Stimulated activated memory B cell treated with anti-CD40 and anti-IgM and Interleukin-4, amounts not matched to agents 10 μg/mL and 1 μg/mL and 100 μg/mL, for 72 hours (primary cell): Measurements from ENCODE around the gene URB1.
"Not testable (repeated sequence)": the region's sequence is repeated elsewhere in the genome, so short reads cannot be mapped to it uniquely, and the experiment has no call there.

Experiments used
- ATAC-seq: fragments of 150-1000 bp; cut with Tn5 transposase; 2 replicates; pipeline ENCODE4 v1.10.0; 2021
- H3K27ac Mint-ChIP-seq: one replicate; pipeline ENCODE4 v1.8.0; 2022; ENCODE audit warnings: mild to moderate bottlenecking, mixed read lengths
- H3K27me3 Mint-ChIP-seq: one replicate; pipeline ENCODE4 v1.8.0; 2022; ENCODE audit warnings: mixed read lengths
- H3K36me3 Mint-ChIP-seq: one replicate; pipeline ENCODE4 v1.8.0; 2022; ENCODE audit warnings: mixed read lengths
- H3K4me1 Mint-ChIP-seq: one replicate; pipeline ENCODE4 v1.8.0; 2022; ENCODE audit warnings: mixed read lengths
- H3K4me3 Mint-ChIP-seq: one replicate; pipeline ENCODE4 v1.8.0; 2022; ENCODE audit warnings: mild to moderate bottlenecking, moderate library complexity, mixed read lengths
- H3K9me3 Mint-ChIP-seq: one replicate; pipeline ENCODE4 v1.8.0; 2022; ENCODE audit warnings: mixed read lengths

Gene URB1

GRCh38 chr21:32368961-32369360, 23.9 kb downstream of the URB1 start:
- H3K36me3 Mint-ChIP-seq: peaks cover 80% of the 10 kb centered on the region
- not testable (repeated sequence) for H3K4me3 Mint-ChIP-seq, H3K27me3 Mint-ChIP-seq

GRCh38 chr21:32368386-32368785, 24.4 kb downstream of the URB1 start:
- Mint-ChIP-seq H3K9me3 (no peaks in the 10 kb centered on the region), H3K27me3 (no peaks in the 10 kb centered on the region), H3K36me3 (peaks cover 86% of the 10 kb centered on the region), H3K4me1 (no peaks in the 10 kb centered on the region), H3K4me3 (no peak overlapping the region), H3K27ac (no peak overlapping the region)
- no peak for ATAC-seq

More at GRCh38 chr21:32368961-32369360, 23.9 kb downstream of the URB1 start:
- ATAC-seq, H3K27ac Mint-ChIP-seq, H3K4me1 Mint-ChIP-seq, H3K9me3 Mint-ChIP-seq: not testable (repeated sequence)

GRCh38 chr21:32367158-32367557, 25.7 kb downstream of the URB1 start:
- Mint-ChIP-seq H3K36me3 (peaks cover 83% of the 10 kb centered on the region), H3K27ac (no peak overlapping the region), H3K9me3 (no peaks in the 10 kb centered on the region), H3K4me1 (no peaks in the 10 kb centered on the region), H3K27me3 (no peaks in the 10 kb centered on the region), H3K4me3 (no peak overlapping the region)
- ATAC-seq: no peak

GRCh38 chr21:32366191-32366590, 26.6 kb downstream of the URB1 start:
- Mint-ChIP-seq H3K27me3 (no peaks in the 10 kb centered on the region), H3K27ac (no peak overlapping the region), H3K9me3 (no peaks in the 10 kb centered on the region), H3K4me1 (no peaks in the 10 kb centered on the region), H3K36me3 (peaks cover 83% of the 10 kb centered on the region), H3K4me3 (no peak overlapping the region)
- no peak for ATAC-seq

- no peaks in the 10 kb centered on the region for H3K9me3 Mint-ChIP-seq
- peaks cover 89% of the 10 kb centered on the region for H3K36me3 Mint-ChIP-seq
- no peaks in the 10 kb centered on the region for H3K27me3 Mint-ChIP-seq
- H3K27ac Mint-ChIP-seq: no peak overlapping the region
- H3K4me3 Mint-ChIP-seq: no peak overlapping the region
- no peak for ATAC-seq
- H3K4me1 Mint-ChIP-seq: no peaks in the 10 kb centered on the region
Measured at GRCh38 chr21:32364796-32365195, 28.0 kb downstream of the URB1 start.

GRCh38 chr21:32364387-32364786, 28.4 kb downstream of the URB1 start:
- ATAC-seq: no peak
- Mint-ChIP-seq H3K36me3 (peaks cover 93% of the 10 kb centered on the region), H3K4me1 (no peaks in the 10 kb centered on the region), H3K9me3 (no peaks in the 10 kb centered on the region), H3K27me3 (no peaks in the 10 kb centered on the region), H3K27ac (no peak overlapping the region), H3K4me3 (no peak overlapping the region)

GRCh38 chr21:32360401-32360975, 32.3 kb downstream of the URB1 start:
- H3K36me3 Mint-ChIP-seq: peaks cover 84% of the 10 kb centered on the region
- H3K27ac Mint-ChIP-seq: no peak overlapping the region
- H3K27me3 Mint-ChIP-seq: no peaks in the 10 kb centered on the region
- H3K9me3 Mint-ChIP-seq: no peaks in the 10 kb centered on the region
- no peak for ATAC-seq
- H3K4me1 Mint-ChIP-seq: no peaks in the 10 kb centered on the region
- H3K4me3 Mint-ChIP-seq: no peak overlapping the region

GRCh38 chr21:32359719-32360260, 33.0 kb downstream of the URB1 start:
- no peaks in the 10 kb centered on the region for H3K4me1 Mint-ChIP-seq
- H3K4me3 Mint-ChIP-seq: no peak overlapping the region
- no peak for ATAC-seq

GRCh38 chr21:32356874-32357395, 35.9 kb downstream of the URB1 start:
- no peak overlapping the region for H3K27ac Mint-ChIP-seq
- no peaks in the 10 kb centered on the region for H3K9me3 Mint-ChIP-seq
- no peaks in the 10 kb centered on the region for H3K4me1 Mint-ChIP-seq
- no peak overlapping the region for H3K4me3 Mint-ChIP-seq
- no peak for ATAC-seq
- peaks cover 81% of the 10 kb centered on the region for H3K36me3 Mint-ChIP-seq
- no peaks in the 10 kb centered on the region for H3K27me3 Mint-ChIP-seq

More at GRCh38 chr21:32359719-32360260, 33.0 kb downstream of the URB1 start:
- Mint-ChIP-seq H3K9me3 (no peaks in the 10 kb centered on the region), H3K27me3 (no peaks in the 10 kb centered on the region), H3K27ac (no peak overlapping the region), H3K36me3 (peaks cover 84% of the 10 kb centered on the region)

GRCh38 chr21:32353002-32353711, 39.7 kb downstream of the URB1 start:
- Mint-ChIP-seq H3K27ac (no peak overlapping the region), H3K4me3 (no peak overlapping the region), H3K36me3 (peaks cover 81% of the 10 kb centered on the region), H3K4me1 (no peaks in the 10 kb centered on the region), H3K27me3 (no peaks in the 10 kb centered on the region), H3K9me3 (no peaks in the 10 kb centered on the region)
- ATAC-seq: no peak

GRCh38 chr21:32352526-32352925, 40.3 kb downstream of the URB1 start:
- Mint-ChIP-seq H3K27me3 (no peaks in the 10 kb centered on the region), H3K9me3 (no peaks in the 10 kb centered on the region), H3K36me3 (peaks cover 87% of the 10 kb centered on the region), H3K27ac (no peak overlapping the region), H3K4me3 (no peak overlapping the region), H3K4me1 (no peaks in the 10 kb centered on the region)
- ATAC-seq: no peak

- Mint-ChIP-seq H3K4me1 (no peaks in the 10 kb centered on the region), H3K9me3 (no peaks in the 10 kb centered on the region), H3K4me3 (no peak overlapping the region), H3K27me3 (no peaks in the 10 kb centered on the region), H3K36me3 (peaks cover 88% of the 10 kb centered on the region), H3K27ac (no peak overlapping the region)
- no peak for ATAC-seq
Measured at GRCh38 chr21:32351428-32351827, 41.4 kb downstream of the URB1 start.

GRCh38 chr21:32350981-32351380, 41.8 kb downstream of the URB1 start:
- Mint-ChIP-seq H3K9me3 (no peaks in the 10 kb centered on the region), H3K4me3 (no peak overlapping the region), H3K27ac (no peak overlapping the region), H3K4me1 (no peaks in the 10 kb centered on the region), H3K27me3 (no peaks in the 10 kb centered on the region), H3K36me3 (peaks cover 88% of the 10 kb centered on the region)
- ATAC-seq: no peak

GRCh38 chr21:32350211-32350980, 42.4 kb downstream of the URB1 start:
- ATAC-seq: no peak
- Mint-ChIP-seq H3K9me3 (no peaks in the 10 kb centered on the region), H3K4me1 (no peaks in the 10 kb centered on the region), H3K27ac (no peak overlapping the region), H3K27me3 (no peaks in the 10 kb centered on the region), H3K36me3 (peaks cover 90% of the 10 kb centered on the region), H3K4me3 (no peak overlapping the region)

GRCh38 chr21:32349333-32349944, 43.4 kb downstream of the URB1 start:
- Mint-ChIP-seq H3K9me3 (peaks cover 4% of the 10 kb centered on the region), H3K27me3 (no peaks in the 10 kb centered on the region), H3K4me3 (no peak overlapping the region), H3K27ac (peak overlapping the region; percentile 15), H3K4me1 (no peaks in the 10 kb centered on the region), H3K36me3 (peaks cover 90% of the 10 kb centered on the region)
- ATAC-seq: no peak
